Renal cortical epithelial cell (primary cell): Measurements from ENCODE around the gene NOP9. TPM values are rescaled to one million over a fixed set of nuclear protein-coding genes. Genes with fewer than 3 reads are reported as not detected.

Experiments
- DNase-seq: peaks from one replicate; pipeline ENCODE4 v3.0.0-alpha.2; 2011; ENCODE audit warnings: low read depth
- total RNA-seq: library from RNA; depleted of rRNA; stranded (reverse); fragments of >200 nt; gene quantifications from 2 replicates; pipeline ENCODE4 v1.2.3, GENCODE V29; 2014

Gene NOP9
- 23.2 and 32.3 TPM in 2 replicates for total RNA-seq

DNA sequence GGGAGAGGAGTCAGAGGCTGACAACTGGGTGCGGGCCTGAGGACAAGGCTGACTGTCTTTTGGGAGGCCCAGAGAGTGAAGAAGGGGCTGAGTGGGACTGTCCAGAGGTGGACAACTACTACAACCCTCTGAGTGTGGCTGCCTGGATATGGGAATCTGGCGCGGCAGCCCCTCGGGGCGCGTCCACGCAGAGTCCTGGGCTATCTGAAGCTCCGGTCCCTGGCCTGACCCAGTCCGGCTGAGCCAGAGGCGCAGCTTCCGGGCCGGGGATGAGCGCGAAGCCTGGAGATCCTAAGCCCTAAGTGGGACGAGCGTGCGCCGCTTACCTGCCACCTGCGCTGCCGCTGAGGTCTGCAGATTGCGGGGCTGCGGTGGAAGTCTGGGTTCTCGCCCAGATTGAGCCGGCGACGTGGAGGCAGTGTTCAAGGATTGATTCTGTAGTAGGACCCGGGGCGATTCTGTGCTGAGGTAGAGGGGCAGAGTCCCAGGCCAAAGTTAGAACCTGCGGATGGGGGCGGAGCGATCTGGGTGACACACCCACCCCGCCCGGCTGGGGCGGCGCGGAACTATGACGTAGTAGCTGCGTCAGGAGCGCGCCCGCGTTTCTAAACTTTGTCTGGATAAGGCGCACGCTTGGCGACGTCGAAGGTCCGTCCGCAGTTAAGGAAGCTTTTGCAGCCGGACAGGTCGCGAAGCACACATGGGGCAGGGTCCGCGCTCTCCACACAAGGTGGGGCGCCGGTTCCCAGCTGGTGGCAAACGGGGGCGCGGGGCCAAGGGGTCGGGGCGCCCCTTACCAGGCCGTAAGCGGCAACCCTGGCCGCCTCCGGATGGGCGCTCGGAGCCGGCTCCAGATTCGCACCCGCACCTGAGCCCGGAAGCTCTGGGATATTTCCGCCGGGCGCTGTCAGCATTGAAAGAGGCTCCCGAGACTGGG lies at the start of gene NOP9, which contains the start of gene DHRS1:
Gene NOP9 (plus strand): TSS at position 596 of the 937 bp plus-strand sequence. CDS start 105 bp downstream, at position 701.
Gene DHRS1 (minus strand): TSS at position 526 of the 937 bp plus-strand sequence. CDS start 674 bp downstream, outside the sequence.
- DNase-seq = peak; percentile 68

GRCh38 chr14:24250354-24250753 lies 49.3 kb upstream of the NOP9 start:
- no peak for DNase-seq

GRCh38 chr14:24251880-24252288 lies 47.8 kb upstream of the NOP9 start:
- DNase-seq = peak; percentile 53

DNA sequence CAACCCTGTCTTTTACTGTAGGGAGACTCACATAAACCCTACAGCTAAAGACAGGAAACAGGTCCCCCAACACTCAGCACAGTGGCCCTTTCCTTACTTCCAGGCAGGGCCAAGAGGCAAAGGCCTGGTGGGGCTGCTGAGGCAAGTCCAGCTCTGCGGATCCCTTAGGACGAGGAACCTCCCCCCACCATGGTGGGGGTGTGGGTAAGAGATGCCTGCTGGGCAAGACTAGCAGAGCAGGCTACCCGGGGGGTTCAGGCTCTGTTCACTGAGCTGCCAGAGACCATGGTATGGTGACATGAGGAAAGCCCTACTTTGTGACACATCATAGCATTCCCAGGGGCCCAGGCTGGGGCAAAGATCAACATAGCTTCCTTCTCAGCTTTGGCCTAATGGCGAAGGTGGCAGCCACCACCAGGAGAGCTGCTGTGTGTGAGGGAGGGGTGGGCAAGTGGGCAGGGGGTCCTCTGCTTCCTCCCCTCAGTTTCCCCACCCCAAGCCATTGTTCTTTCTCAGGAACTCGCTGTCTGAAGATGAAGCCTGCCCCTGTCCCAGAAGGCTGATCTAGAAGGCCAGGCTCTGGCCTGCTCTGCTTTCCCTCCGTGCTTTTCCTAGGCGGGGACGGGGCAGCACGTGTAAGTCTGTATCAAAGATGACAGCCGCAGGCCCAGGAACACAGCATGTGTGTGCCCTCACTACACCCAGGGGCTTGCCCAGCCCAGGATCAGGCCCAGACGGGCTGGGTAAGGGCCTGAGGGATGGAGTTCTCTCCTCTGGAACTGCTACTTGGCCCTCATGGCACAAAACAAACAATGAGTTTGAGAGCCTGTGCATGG lies 47.1 kb upstream of the NOP9 start:
- no peak for DNase-seq

- DNase-seq = no peak
Measured at GRCh38 chr14:24253936-24254335, 45.7 kb upstream of the NOP9 start.

GRCh38 chr14:24254630-24255392 lies 44.8 kb upstream of the NOP9 start:
- DNase-seq = no peak

DNA sequence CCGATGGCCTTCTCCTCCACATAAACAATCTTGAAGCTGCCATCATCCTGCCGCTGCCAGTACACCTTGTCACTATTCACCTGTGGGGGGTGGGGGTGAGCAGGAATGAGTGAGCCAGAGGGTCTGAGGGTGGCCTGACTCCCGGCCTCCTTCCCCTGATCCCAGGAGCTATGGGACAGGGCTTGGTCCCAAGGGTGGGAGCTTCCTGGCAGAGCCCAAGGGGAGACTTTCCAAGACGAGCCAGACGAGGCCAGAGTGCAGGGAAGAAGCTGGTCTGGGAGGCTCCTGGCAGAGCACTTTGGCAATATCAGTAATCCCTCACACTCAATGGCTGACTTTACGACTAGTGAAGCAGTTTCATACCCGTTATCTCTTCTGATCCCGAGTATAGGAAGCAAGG lies 44.2 kb upstream of the NOP9 start:
- no peak for DNase-seq

GRCh38 chr14:24255931-24256711 lies 43.5 kb upstream of the NOP9 start:
- DNase-seq = no peak

DNA sequence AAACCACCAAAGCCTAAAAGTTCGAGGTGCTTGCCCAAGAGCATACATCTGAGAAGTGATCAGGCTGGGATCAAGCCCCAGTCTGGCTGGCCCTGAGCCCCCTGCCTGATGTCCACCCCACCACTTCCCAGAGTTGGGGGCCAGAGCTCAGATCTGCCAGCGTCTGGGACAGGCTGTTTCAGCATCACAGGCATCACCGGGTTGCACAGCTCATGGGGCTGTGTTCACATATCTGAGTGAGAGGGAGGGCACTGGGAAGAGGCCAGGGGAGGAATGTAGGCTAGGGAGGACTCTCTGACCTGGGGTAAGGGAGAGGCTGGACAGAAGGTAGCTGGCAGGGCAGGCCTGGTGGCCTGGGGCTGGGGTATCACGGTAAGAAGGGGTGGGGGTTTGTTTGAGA lies 42.7 kb upstream of the NOP9 start:
- no peak for DNase-seq

GRCh38 chr14:24258119-24258518 lies 41.5 kb upstream of the NOP9 start:
- DNase-seq = no peak

DNA sequence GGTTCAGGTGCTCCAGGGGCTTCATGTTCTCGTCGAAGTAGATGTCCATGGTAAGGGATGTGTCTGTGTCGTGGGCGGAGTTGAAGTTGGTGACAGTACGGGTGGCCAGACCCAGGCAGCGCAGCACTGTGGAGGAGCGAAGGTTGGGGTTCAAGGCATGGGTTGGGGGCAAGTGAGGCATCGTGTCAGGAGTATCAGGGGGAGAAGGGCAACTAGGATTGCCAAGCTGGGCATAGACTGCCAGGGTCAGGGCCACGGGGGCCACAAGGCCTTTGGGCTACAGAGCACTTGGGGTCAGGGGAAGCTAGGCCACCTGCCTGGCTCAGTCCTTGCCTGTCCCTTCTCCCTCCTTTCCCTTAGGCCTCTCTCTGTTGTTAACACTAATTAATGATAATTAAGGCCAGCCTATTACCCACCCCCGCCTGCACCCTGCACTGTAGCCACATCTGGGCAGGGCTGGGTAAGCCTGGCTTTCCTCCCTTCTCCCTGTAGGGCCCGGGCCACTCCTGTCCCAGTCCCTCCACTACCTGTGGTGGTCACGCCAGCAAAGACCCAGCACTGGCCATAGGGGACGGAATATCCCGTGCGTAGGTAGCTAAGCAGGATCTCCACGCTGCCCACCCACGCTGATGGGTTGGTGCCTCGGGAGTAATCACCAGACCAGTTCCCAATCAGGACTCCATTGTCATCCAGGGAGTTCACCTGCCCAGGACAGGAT lies 40.9 kb upstream of the NOP9 start:
- DNase-seq = no peak

GRCh38 chr14:24259282-24260025 lies 40.2 kb upstream of the NOP9 start:
- no peak for DNase-seq

- no peak for DNase-seq
Measured at GRCh38 chr14:24260026-24260779, 39.4 kb upstream of the NOP9 start.

GRCh38 chr14:24260780-24261157 lies 38.9 kb upstream of the NOP9 start:
- no peak for DNase-seq

DNA sequence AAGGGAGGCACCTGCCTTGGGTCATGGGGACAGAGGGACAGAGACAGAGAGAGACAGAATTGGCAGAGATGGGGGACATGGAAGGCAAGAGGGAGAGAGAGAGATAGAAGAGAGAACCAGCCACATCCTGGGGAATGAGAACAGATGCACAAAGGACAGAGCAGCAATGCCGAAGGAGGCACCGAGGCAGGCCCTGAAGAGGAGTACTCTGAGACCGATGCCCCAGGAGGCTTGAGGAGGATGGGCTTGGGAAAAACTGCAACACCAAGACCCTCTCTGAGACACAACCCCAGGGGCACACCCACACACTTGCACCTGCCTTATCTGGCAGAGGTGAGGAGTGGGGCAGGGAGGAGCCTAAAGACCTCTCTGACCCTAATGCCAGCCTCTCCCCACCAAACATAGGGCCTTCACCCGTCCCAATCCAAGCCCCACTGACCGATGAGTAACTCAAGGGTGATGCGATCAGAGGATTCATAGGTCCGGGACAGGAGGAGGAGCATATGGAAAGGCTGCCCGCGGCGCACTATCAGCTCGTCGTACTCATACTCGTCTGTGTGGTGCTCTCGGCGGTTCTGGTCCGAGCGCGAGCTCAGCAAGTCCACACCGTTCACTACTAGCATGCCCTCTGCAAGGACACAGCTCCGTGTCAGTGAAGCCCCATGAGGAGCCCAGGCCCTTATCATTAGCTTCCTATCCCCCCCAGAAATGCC lies 38.2 kb upstream of the NOP9 start:
- no peak for DNase-seq

DNA sequence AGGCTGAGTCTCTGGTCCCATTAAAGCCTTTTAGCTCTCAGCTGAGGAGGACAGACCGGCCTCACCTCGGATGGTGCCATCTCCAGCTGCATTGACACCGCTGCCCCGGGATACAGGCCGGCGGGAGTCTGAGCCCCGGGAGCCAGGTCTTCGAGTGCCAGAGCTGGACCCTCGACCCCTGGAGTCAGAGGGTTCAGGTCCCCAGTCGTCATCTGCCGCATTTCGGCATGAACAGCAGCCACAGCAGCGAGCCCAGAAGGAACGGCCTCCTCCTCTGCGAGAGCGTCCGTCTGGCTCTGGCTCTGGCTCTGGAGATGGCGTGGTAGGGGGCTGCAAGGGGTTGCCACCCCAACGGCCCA lies 37.7 kb upstream of the NOP9 start:
- DNase-seq = no peak

DNA sequence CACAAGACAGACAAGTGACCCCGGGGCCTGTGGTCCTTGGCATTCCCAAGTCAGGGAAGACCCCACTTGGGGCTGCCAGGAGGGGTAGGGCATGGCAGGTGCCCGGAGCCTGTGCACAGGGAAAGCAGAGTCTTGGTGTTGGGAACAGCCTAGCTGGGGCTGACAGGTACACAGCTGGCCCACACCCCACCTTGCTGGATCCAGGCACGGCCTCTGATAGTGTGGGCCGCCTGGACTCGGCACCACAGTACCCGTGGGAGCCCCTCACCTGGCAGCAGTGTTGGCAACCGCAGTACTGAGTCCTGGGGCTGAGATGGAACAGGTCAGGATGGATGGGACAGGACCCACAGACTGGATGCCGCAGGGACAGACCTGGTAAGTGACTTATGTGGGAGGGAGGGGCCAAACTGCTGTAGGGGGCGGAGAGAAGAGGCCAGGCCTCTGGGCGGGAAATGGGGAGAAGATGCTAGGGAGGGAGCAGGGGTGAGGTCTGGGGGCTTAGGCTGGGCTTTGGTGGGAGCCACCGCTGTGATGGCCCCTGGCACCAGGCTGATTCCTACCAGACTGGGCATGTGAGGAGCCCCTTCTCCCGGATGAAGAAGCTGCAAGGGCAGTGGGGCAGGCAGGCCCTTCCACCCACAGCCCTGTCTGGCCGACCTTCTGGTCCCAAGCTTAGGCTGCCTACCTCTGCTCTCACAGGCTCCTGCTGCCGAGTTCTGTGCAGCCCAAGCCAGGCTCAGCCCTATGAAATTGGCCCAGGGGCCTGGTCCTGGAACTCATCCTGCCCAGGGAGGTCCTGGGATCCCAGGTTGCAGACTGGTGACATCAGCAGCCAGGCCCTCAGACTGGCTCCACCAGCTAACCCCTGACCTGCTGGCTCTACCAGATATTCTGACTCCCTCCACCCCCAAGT lies 36.6 kb upstream of the NOP9 start, which contains the start of gene TGM1:
Gene TGM1 (minus strand): TSS at position 357 of the 913 bp plus-strand sequence. CDS start 825 bp downstream, outside the sequence.
- no peak for DNase-seq
